OCI-LY3 (cell line): ENCODE measurements around the gene CLIP2.

Source experiments
- EZH2phosphoT487 ChIP-seq: fragments of 200-600 bp; shearing (Covaris generic); IDR thresholded peaks from 2 replicates; pipeline ENCODE4 v1.6.1; 2018; ENCODE audit warnings: antibody characterized with exemption, mixed run types, low read depth
- TF ChIP-seq, protein P1 (sequence below): fragments of 200-600, 300-600 bp; sonication (generic); IDR thresholded peaks from 2 replicates; pipeline ENCODE4 v1.5.1; 2014; ENCODE audit warnings: antibody characterized with exemption, low read length, low read depth

DNA sequence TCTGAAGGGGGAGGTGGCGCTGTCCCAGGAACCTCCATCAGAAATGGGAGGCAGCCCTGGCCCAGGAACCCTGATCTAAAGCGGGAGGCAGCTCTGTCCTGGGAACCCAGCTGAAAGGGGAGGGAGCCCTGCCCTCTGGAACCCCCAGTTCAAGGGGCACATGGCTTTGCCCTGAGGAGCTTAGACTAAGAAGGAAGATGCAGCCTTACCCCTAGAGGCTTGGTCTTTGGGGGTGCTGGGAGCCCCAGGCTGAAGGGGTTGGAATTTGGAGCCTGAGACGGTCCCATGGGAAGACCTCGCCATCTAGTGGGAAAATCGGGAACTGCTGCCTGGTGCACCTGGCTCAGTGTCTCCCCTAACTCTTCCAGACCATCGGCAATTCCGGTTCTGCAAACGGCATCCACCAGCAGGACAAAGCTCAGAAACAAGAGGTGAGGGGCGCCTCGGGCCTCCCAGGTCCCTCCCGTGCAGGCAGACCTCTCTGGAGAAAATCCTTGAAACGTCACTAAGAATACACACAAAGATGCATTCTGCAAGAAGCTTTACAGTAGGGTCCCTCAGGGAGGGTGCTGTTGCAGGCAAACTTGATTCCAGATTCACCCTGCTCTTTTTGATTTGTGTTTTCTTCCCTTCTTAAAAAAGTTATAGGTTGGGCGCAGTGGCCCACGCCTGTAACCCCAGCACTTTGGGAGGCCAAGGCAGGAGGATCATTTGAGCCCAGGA, 112.1 kb downstream of the CLIP2 start:
- TF ChIP-seq, protein P1, sequence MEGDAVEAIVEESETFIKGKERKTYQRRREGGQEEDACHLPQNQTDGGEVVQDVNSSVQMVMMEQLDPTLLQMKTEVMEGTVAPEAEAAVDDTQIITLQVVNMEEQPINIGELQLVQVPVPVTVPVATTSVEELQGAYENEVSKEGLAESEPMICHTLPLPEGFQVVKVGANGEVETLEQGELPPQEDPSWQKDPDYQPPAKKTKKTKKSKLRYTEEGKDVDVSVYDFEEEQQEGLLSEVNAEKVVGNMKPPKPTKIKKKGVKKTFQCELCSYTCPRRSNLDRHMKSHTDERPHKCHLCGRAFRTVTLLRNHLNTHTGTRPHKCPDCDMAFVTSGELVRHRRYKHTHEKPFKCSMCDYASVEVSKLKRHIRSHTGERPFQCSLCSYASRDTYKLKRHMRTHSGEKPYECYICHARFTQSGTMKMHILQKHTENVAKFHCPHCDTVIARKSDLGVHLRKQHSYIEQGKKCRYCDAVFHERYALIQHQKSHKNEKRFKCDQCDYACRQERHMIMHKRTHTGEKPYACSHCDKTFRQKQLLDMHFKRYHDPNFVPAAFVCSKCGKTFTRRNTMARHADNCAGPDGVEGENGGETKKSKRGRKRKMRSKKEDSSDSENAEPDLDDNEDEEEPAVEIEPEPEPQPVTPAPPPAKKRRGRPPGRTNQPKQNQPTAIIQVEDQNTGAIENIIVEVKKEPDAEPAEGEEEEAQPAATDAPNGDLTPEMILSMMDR: peak; percentile 86
- no peak for TF ChIP-seq EZH2phosphoT487
